GM12891 (cell line): ENCODE data around the gene MGLL.
A peak's percentile ranks its signal among the peaks of the same experiment; 100 is the strongest.

Source experiments
- PAX5 ChIP-seq: IDR thresholded peaks from 2 replicates; pipeline ENCODE4 v1.6.1; 2011; ENCODE audit warnings: low read length, moderate library complexity, mild to moderate bottlenecking; ENCODE audit not compliant: insufficient read depth, severe bottlenecking
- POLR2A ChIP-seq: IDR thresholded peaks from 2 replicates; pipeline ENCODE4 v1.6.1; 2011; ENCODE audit warnings: low read depth, low read length, control low read depth
- POLR2AphosphoS5 ChIP-seq: IDR thresholded peaks from 2 replicates; pipeline ENCODE4 v1.6.1; 2011; ENCODE audit warnings: low read depth, low read length, control low read depth
- POU2F2 ChIP-seq: IDR thresholded peaks from 2 replicates; pipeline ENCODE4 v1.6.1; 2011; ENCODE audit warnings: low read depth, mild to moderate bottlenecking, control low read depth, low read length, moderate library complexity
- SPI1 ChIP-seq: IDR thresholded peaks from 2 replicates; pipeline ENCODE4 v1.6.1; 2011; ENCODE audit warnings: low read depth, low read length, control low read depth
- TAF1 ChIP-seq: IDR thresholded peaks from 2 replicates; pipeline ENCODE4 v1.6.1; 2011; ENCODE audit warnings: low read depth, low read length, control low read depth

- TF ChIP-seq POLR2AphosphoS5 (no peak), POLR2A (no peak), PAX5 (no peak), TAF1 (no peak), SPI1 (0 out of 2 replicates have a peak, but pooled peaks have one; percentile 12), POU2F2 (no peak)
These were observed 87.4 kb downstream of the MGLL start for GRCh38 chr3:127734754-127735473.
